DOHH2 (cell line): Measurements from ENCODE around the gene GPR22.

Source experiments
- H3F3A ChIP-seq: fragments of 200-600 bp; sonication (generic), shearing (Covaris generic); 2 replicates; pipeline ENCODE4 v1.6.0; 2016; ENCODE audit warnings: antibody characterized with exemption, mild to moderate bottlenecking; ENCODE audit not compliant: control insufficient read depth, insufficient read depth
- H3K27ac ChIP-seq: fragments of 200-600 bp; sonication (generic); 2 replicates; pipeline ENCODE4 v1.5.1; 2014; ENCODE audit warnings: low read depth, mild to moderate bottlenecking, low read length, moderate library complexity
- H3K27me3 ChIP-seq: fragments of 200-600 bp; sonication (generic); 2 replicates; pipeline ENCODE4 v1.6.1; 2014; ENCODE audit warnings: mild to moderate bottlenecking, low read length, mixed read lengths; ENCODE audit not compliant: control insufficient read depth
- H3K36me3 ChIP-seq: fragments of 200-600 bp; sonication (generic); 2 replicates; pipeline ENCODE4 v1.6.1; 2014; ENCODE audit warnings: mild to moderate bottlenecking, low read length, moderate library complexity, mixed read lengths; ENCODE audit not compliant: control insufficient read depth
- H3K4me1 ChIP-seq: fragments of 200-600 bp; sonication (generic); 2 replicates; pipeline ENCODE4 v1.6.1; 2014; ENCODE audit warnings: mild to moderate bottlenecking, low read length, mixed read lengths; ENCODE audit not compliant: control insufficient read depth
- H3K4me2 ChIP-seq: fragments of 200-600 bp; sonication (generic); 2 replicates; pipeline ENCODE4 v1.6.0; 2014; ENCODE audit warnings: mild to moderate bottlenecking, low read length, moderate library complexity
- H3K4me3 ChIP-seq: fragments of 200-600 bp; sonication (generic); 2 replicates; pipeline ENCODE4 v1.5.1; 2014; ENCODE audit warnings: mild to moderate bottlenecking, low read length, mixed read lengths
- H3K79me2 ChIP-seq: fragments of 200-600 bp; sonication (generic); 2 replicates; pipeline ENCODE4 v1.6.1; 2014; ENCODE audit warnings: mild to moderate bottlenecking, low read length, mixed read lengths; ENCODE audit not compliant: control insufficient read depth
- H3K9me2 ChIP-seq: fragments of 200-600 bp; sonication (generic); replicated peaks from 2 replicates; pipeline ENCODE4 v1.6.1; 2014; ENCODE audit warnings: mild to moderate bottlenecking, low read length, mixed read lengths; ENCODE audit not compliant: control insufficient read depth
- H3K9me3 ChIP-seq: fragments of 200-600 bp; sonication (generic); 2 replicates; pipeline ENCODE4 v1.6.1; 2014; ENCODE audit warnings: antibody characterized with exemption, low read length, mixed read lengths; ENCODE audit not compliant: control insufficient read depth, insufficient read depth
- H4K20me1 ChIP-seq: fragments of 200-600 bp; sonication (generic); 2 replicates; pipeline ENCODE4 v1.6.0; 2014; ENCODE audit warnings: low read depth, mild to moderate bottlenecking, antibody characterized with exemption, low read length, moderate library complexity; ENCODE audit not compliant: control insufficient read depth, insufficient read depth
- CTCF ChIP-seq: fragments of 200-600 bp; sonication (generic); IDR thresholded peaks from one replicate; pipeline ENCODE4 v1.5.1; 2014; ENCODE audit warnings: antibody characterized with exemption, mild to moderate bottlenecking, low read depth, low read length; ENCODE audit not compliant: poor library complexity, severe bottlenecking
- EZH2phosphoT487 ChIP-seq: fragments of 200-600 bp; sonication (generic); IDR thresholded peaks from 2 replicates; pipeline ENCODE4 v1.6.1; 2017; ENCODE audit warnings: borderline replicate concordance, mild to moderate bottlenecking, antibody characterized with exemption, low read length, moderate library complexity, mixed read lengths

Gene GPR22

GRCh38 chr7:107461938-107462533 lies 7.8 kb upstream of the GPR22 start:
- Histone ChIP-seq H3K4me1 (no peaks in the 10 kb centered on the region), H3K27ac (no peak overlapping the region), H3K4me2 (no peak overlapping the region), H3K79me2 (no peaks in the 10 kb centered on the region), H3K27me3 (no peaks in the 10 kb centered on the region), H3K4me3 (no peak overlapping the region), H3F3A (no peaks in the 10 kb centered on the region), H3K9me2 (no peaks in the 10 kb centered on the region), H3K36me3 (no peaks in the 10 kb centered on the region), H4K20me1 (no peaks in the 10 kb centered on the region), H3K9me3 (no peaks in the 10 kb centered on the region)
- no peak for TF ChIP-seq CTCF
- no peak for TF ChIP-seq EZH2phosphoT487

- H3F3A ChIP-seq: no peaks in the 10 kb centered on the region
- H3K9me2 ChIP-seq: no peaks in the 10 kb centered on the region
- H3K4me3 ChIP-seq: no peak overlapping the region
- H3K36me3 ChIP-seq: no peaks in the 10 kb centered on the region
- no peaks in the 10 kb centered on the region for H3K79me2 ChIP-seq
- no peaks in the 10 kb centered on the region for H3K9me3 ChIP-seq
- no peaks in the 10 kb centered on the region for H3K27me3 ChIP-seq
- H3K4me2 ChIP-seq: no peak overlapping the region
- no peaks in the 10 kb centered on the region for H4K20me1 ChIP-seq
- no peaks in the 10 kb centered on the region for H3K4me1 ChIP-seq
- no peak overlapping the region for H3K27ac ChIP-seq
- TF ChIP-seq CTCF: peak; percentile 73
- no peak for TF ChIP-seq EZH2phosphoT487
Measured at GRCh38 chr7:107463139-107464078, 6.4 kb upstream of the GPR22 start.

- Histone ChIP-seq H4K20me1 (no peaks in the 10 kb centered on the region), H3K4me1 (no peaks in the 10 kb centered on the region), H3K9me3 (no peaks in the 10 kb centered on the region), H3F3A (no peaks in the 10 kb centered on the region), H3K27me3 (no peaks in the 10 kb centered on the region), H3K4me2 (no peak overlapping the region), H3K4me3 (no peak overlapping the region), H3K36me3 (no peaks in the 10 kb centered on the region), H3K27ac (no peak overlapping the region), H3K79me2 (no peaks in the 10 kb centered on the region), H3K9me2 (no peaks in the 10 kb centered on the region)
- TF ChIP-seq CTCF (no peak), EZH2phosphoT487 (no peak)
Measured at GRCh38 chr7:107464666-107465226, 5.1 kb upstream of the GPR22 start.
